GM19468 (cell line): Measurements from ENCODE around the gene RBM44.
"Not testable (repeated sequence)": the region's sequence is repeated elsewhere in the genome, so short reads cannot be mapped to it uniquely, and the experiment has no call there.

ENCODE experiments used
- ATAC-seq: cut with Tn5 transposase; IDR thresholded peaks from one replicate; pipeline ENCODE4 v1.9.1; 2021; ENCODE audit warnings: mild to moderate bottlenecking, moderate library complexity, moderate number of reproducible peaks; ENCODE audit not compliant: unreplicated experiment; ENCODE audit errors: extremely low read depth

The RBM44 gene

DNA sequence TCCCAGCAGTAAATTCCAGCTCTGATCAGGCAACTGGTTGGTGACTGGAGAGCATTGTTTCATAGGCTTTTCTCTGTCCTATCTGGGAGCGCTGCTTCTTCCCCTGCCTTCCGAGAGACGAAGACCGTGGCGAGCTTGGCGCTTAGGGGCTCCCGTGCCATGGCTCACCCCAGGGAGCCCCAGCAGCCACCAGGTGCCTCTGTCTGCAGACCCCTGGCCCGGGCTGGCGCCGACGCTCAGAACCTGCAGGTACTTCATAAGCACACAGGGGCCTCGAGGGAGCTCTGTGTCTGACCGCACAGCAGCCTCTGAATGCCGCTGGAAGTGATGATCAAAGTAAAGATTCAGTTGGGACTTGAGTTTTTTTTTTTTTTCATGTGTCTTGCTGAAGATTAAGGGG lies 19.1 kb upstream of the RBM44 start:
- ATAC-seq, result no peak

DNA sequence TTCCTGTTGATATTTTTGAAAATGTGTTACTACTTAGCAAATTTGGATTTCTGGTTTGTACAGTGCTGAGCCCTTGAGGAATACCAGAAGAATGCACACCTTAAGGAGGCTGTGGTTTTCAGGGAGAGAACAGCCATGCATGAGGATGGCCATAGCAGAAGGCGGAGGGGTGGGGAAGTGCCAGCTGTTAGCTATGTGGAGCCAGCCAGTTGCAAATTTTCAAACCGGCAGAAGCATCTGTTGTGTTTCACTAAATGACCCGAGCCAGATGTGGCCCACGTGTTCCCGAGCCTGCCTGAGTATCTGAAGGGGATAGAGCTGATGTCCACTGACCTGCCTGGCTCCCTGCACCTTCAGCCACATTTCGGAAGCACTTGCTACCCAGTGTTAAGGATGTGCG lies 16.4 kb upstream of the RBM44 start:
- ATAC-seq, result no peak

DNA sequence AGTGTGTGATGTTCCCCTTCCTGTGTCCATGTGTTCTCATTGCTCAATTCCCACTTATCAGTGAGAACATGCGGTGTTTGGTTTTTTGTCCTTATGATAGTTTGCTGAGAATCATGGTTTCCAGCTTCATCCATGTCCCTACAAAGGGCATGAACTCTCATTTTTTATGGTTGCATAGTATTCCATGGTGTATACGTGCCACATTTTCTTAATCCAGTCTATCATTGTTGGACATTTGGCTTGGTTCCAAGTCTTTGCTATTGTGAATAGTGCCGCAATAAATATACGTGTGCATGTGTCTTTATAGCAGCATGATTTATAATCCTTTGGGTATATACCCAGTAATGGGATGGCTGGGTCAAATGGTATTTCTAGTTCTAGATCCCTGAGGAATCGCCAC lies 14.9 kb upstream of the RBM44 start:
- ATAC-seq, result not testable (repeated sequence)

DNA sequence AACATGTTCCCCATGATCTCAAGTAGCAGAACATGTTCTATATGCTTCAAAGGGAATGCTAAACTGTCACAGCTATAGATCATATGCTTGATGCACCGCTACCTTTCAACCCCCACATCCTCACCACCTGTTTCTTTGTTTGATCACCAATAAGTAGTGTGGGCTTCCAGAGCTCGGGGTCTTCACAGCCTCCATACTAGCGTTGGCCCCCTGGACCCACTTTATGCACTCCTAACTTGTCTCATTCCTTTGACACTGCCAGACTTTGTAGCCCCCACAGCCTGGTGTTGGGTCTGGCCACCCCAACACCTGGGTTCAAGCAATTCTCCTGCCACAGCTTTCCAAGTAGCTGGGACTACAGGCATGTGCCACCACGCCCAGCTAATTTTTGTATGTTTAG lies 11.6 kb upstream of the RBM44 start:
- no peak for ATAC-seq

DNA sequence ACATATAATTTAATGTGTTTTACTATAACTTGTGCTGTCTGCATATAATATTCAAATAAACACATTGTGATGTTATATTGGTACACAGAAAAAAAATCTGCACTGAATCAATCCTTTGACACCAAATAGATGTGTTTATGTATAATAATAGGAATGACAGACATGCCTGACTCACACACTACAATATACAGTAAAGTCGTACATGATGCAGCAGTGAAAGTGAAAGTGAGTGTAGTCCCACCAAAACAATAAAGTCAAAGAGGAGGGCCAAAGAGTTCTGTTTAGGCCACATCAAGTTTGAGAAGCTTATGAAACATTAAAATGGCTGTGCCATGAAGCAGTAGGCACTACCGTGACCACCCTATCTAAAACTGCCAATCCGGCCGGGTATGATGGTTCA lies 8.2 kb upstream of the RBM44 start:
- ATAC-seq, result no peak

DNA sequence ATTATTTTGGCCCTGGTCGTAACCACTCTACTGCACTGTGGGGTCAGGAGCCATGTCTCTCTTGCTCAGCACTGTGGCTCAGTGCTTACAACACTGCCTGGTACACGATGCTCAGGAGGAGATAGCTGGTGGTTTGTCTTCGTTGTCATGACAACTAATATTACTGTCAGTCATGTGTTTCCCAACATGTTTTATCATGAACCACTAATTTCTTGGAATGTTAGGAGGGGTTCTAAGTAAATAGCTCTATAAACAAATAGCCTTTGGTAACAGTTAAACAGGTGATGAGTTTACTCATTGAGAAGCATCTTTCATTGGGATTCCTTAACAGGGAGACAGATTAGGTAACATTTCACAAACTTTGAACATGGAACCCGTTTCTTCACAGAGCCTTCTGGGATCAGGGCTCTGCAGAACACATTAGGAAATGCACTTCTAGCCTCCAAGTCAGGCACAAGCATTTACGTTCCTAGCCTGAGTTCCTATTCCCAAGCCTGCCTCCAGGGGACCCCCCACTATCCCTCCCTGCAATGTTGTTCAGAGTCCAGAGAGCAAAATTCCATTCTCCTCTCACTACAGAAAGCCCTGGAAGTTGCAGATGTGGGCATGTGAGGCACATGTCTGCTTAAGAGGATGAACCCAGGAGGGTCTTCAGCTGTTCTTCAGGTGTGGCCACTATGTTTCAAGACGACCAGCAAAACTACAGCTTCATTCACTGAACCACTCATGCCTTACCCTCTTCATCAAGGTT lies 6.4 kb upstream of the RBM44 start:
- ATAC-seq, result no peak

DNA sequence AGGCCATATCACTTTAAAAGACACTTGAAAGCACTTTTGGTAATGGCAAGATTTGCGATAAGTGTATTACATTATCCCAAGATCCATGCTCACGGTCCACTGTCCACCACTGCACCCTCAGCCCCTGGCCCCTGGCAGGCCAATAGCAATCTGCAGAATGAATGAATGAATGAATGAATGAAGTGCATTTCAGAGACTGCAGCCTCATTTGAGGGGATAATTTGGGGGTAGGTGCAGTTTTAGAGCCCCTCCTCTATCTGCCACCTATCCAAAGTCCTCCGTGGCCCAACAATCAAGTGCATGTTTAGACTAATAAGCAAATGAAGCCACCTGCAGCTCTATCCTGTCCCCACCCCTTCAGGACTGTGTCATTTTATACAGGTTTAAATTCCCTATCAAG lies 1.3 kb upstream of the RBM44 start:
- no peak for ATAC-seq

DNA sequence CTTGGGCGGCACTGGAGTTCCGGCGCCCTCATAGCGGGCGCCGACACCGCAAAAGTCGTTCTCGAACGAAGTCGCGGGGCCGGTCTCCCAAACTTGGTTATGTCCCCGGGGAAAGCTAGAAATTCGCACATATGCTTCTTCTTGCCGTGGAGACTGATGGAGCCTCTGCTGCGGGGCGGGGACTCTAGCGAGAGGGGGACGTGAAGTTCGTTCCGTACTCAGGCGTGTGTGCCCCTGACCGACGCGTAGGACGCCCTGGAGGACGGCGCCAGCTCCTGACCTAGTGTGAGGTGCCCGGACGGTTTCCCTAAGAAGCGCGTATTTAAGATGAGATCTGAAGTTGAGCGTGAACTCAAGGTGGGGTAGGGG lies 465 bp downstream of the RBM44 start:
- ATAC-seq, result no peak

DNA sequence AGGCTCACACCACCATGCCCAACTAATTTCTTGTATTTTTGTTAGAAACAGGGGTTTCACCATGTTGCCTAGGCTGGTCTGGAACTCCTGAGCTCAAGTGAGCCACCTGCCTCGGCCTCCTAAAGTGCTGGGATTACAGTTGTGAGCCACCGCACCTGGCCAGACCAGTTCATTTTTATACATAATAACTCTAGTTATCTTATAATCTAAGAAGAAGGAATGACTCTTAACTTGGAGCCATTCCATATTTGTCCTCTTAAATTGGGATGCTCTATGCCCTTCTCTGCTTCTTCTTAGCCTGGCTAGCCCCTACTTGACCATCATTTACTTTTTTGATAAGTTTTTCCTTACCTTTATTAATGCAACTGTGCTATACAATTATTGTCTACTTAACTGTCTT lies 2.9 kb downstream of the RBM44 start:
- ATAC-seq, result no peak

DNA sequence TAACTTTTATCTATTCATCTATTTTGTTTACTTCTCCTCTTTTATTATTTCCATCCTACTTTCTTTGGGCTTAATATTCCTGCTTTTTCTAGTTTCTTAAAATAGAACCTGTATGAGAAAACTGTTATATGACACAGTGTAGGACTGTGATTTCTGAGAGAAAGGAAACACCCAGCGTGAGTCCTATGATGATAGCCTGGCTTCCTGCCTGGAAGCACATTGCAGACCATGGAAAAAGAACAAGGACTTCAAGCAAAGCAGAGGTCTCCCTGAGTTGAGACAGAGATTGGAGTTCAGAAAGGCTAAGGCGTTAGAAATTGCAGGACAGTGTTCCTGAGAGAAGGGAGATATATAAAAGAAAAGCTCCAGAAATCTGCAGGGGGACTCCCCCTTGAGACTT lies 7.8 kb downstream of the RBM44 start:
- no peak for ATAC-seq

DNA sequence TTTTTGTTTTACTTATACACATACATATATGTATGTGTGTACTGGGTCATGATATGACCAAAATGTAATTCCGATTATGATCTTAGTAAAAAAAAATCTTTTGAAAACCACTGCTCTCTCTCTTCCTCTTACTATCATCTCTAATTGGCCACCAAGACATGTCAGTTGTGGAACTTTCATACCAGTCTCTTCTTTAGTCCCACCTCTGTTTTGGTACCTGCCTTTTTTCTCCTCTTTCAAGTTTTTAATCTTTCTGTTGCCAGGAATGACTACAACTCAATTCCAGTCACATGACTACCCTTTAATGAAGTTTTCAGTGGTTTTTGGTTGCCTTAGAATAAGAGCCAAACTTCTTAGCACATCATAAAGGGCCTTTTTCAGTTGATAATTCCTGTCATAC lies 17.1 kb downstream of the RBM44 start:
- no peak for ATAC-seq

DNA sequence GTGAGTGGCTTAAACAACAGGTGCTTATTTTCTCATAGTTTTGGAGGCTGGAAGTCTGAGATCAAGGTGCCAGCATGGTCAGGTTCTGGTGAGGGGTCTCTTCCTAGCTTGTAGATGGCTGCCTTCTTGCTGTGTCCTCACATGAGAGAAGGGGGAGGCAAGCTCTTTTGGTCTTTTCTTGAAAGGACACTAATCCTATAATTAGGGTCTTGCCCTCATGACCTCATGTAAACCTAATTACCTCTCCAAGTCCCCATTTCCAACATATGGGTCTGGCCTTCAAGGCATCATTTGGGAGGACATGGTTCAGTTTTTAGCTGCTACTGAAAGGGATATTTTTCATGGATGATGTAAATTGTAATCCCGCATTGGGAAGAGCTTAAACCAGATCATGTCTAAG lies 18.0 kb downstream of the RBM44 start:
- no peak for ATAC-seq

DNA sequence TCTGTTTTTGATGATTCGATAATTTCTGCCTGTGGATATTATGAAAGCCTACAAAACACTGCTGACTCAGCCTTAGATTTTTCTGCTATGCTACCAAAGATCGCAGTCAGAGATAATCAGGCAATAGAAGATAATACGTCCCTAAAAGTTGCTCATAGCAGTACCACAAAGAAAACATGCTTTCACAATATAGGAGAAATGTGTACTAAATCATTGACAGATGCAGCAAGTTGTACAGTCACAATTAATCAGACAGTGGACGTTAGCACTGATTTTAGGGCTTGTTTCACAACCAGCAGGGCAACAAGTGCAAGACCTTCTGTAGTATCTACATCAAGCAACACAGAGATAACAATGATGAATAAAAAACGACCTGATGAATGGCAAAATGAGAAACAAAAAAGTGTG lies 19.5 kb downstream of the RBM44 start:
- no peak for ATAC-seq

DNA sequence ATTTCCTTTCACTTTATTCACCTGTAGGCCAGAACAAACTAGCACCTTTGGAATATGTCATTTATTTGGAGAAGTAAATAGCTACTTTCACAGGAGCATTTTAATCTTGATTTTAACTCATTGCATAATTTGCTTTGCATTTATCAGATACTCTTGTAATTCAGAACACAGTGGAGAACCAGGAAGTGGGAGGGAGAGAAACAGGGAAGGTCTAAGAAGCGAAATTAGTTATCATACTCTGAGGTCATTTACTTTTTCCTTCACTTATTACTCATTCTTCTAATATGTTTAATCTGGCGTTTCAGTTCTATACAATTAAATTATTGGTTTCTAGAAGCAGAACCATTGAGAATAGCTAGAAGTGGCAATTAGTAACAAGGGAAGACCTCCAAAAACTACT lies 20.7 kb downstream of the RBM44 start:
- ATAC-seq, result no peak

DNA sequence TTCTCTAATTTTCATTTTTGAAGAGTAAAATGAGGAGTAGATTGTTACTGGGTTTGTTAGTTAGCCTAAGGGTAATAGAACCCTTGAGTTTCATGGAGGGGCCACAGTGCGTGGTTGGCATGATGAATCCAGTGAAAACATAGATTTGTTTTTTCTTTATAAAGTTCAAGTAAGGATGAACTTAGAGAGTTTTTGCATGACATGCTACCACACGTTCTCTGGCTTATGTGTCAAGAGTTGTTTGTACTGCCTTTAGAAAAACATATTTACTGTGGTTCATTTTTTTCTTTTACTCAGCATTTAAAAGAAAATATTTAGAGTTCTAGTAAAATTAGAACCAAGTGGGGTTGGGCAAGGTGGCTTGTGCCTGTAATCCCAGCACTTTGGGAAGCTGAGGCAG lies 21.8 kb downstream of the RBM44 start:
- ATAC-seq, result no peak

DNA sequence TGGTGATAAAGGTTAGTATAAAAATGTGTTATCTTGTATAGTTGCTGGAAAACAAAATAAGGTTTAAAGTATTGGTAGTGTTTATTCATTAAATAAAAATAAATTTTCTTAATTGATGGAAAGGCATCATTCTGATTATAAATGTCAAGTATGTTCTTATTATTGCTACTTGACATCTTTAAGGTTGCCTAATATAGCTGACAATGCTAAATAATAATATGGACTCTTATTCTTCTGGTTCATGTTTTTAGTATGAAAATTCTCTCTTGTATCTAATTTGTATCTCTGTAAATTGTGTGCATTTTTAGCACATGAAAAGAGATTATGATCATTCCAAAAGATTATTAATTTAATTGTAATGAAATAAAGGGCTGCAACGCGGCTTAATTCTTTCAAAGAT lies 25.0 kb downstream of the RBM44 start:
- ATAC-seq, result no peak

DNA sequence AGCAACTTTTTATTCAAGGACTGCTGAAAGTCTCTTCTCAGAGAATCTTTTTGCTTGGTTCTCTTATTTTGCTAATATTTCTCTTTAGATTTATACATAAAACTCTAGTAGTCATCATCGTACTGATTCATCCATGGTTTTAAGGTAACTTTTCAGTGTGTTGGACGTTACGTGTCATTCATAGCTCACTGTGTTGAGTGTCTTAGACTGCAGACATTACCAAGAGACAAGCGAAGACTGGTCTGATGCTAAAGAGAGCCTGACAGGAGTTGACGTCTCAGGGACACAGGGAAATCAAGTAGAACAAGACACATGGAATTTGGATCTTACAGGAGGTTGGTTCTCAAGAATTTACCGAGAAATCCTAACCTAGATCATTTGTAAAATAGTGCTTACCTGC lies 25.5 kb downstream of the RBM44 start:
- no peak for ATAC-seq

DNA sequence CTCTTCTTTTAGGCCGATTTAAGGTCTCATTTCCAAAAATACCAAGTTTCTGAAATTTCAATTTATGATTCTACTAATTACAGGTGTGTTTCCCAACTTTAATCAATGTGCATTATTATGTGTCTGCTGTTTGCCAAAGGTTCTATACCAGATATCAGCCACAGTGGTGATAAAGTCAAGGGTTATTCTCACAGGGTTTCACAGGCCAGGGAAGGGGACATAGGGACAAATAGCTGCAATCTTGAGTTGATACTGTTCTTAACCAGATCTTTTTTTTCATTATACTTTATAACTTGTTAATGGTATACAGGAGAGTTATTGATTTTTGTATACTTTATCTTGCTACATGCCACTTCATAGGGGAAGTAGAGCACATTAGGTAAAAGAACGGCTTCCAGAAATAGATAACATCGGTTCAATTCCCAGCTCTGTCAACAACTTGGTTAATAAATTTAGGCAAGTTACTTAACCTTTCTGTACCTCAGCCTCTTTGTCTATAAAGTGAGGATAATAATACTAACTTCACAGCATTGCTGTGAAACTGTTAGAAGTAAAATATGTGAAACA lies 28.9 kb downstream of the RBM44 start:
- ATAC-seq, result no peak

DNA sequence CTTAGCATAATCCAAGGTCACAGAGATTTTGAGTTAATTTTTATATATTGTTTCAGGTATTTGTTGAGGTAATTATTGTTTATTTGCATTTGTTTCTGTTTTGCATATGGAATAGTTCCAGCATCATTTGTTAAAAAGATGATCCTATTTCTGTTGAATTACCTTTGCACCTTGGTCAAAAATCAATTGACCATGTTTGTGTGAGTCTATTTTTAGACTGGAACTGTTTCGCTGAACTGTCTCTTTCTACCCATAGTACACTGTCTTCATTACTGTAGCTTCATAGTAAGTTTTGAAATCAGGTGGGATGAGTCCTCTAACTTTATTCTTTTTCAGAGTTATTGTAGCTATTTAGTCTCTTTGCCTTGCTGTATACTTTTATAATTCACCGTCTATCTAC lies 31.9 kb downstream of the RBM44 start:
- ATAC-seq, result no peak

DNA sequence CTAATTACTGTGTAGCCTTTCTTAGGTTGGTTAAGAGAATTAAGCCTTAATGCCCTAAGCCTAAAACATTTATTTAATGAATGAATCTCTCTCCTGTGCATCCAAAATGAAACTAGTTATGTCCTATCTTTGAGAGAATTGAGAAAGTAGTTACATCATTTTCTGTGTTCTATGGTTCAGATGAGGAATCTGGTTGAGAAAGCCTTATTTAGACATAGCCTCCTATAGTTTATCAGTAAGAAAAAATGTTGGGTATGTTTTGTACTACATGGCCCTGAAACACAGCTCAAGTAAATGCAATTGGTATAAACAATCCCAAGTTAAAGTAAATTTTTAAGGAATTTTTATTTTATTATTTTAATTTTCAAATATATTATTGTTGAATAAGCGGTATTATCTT lies 35.0 kb downstream of the RBM44 start:
- no peak for ATAC-seq

DNA sequence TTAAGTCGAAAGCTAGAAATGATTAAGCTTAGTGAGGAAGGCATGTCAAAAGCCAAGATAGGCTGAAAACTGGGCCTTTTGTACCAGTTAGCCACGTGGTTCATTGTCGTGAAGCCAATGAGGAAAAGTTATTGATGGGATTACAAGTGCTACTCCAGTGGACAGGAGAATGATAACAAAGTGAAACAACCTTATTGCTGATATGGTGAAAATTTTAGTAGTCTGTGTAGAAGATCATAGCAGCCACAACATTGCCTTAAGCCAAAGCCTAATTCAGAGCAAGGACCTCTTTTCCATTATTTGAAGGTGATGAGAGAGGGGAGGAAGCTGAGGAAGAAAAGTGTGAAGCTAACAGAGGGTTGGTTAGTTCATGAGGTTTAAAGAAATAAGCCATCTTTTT lies 36.8 kb downstream of the RBM44 start:
- ATAC-seq, result no peak

DNA sequence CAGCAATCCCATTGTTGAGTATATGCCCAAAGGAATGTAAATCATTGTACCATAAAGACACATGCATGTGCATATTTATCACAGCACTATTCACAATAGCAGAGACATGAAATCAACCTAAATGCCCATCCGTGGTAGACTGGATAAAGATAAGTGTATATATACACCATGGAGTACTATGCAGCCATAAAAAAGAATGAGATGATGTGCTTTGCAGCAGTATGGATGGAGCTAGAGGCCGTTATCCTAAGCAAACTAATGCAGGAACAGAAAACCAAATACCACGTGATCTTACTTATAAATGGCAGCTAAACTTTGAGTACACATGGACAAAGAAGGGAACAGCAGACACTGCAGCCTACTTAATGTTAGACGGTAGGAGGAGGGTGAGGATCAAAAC lies 42.5 kb downstream of the RBM44 start:
- no peak for ATAC-seq
